ENCODE results near the gene GLI3.

DNA sequence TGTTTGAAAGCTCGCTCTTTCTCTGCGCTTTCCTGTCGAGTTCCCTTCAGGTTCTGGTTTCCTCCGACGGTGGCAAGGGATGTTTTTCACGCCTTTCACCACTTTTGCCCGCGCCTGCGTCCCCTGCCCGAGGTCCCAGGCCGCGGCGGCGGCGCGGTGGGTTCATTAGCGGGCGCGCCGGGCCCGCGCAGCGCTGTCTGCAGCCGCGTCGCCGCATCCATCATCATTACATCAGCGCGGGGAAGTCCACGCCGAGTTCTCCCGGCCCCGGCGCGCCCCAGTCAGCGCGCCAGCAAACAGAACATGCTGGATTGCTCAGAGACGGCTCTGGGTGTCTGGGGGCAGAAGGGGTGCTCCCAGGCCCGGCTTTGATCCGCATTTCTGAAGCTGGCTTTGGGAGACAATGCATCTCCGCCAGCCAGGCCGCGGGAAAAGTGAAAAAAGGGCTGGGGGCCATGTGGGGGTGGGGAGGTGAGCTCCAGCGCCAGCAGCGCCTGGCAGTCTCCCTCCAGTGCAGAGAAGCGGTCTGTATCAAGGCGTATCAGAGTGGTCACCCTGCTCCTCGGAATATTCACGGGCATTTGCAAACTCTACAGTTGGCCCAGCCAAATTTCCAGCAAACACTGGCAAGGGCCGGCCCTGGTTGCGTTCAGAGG is 8.9 kb downstream of the GLI3 start:
- TF ChIP-seq POLR2A (IDR thresholded peaks at IDR 0.05) = no peak
- TF ChIP-seq, protein P1, sequence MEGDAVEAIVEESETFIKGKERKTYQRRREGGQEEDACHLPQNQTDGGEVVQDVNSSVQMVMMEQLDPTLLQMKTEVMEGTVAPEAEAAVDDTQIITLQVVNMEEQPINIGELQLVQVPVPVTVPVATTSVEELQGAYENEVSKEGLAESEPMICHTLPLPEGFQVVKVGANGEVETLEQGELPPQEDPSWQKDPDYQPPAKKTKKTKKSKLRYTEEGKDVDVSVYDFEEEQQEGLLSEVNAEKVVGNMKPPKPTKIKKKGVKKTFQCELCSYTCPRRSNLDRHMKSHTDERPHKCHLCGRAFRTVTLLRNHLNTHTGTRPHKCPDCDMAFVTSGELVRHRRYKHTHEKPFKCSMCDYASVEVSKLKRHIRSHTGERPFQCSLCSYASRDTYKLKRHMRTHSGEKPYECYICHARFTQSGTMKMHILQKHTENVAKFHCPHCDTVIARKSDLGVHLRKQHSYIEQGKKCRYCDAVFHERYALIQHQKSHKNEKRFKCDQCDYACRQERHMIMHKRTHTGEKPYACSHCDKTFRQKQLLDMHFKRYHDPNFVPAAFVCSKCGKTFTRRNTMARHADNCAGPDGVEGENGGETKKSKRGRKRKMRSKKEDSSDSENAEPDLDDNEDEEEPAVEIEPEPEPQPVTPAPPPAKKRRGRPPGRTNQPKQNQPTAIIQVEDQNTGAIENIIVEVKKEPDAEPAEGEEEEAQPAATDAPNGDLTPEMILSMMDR (IDR thresholded peaks at IDR 0.05) = no peak

All from heart left ventricle (tissue), 13 donors.